ENCODE data around the gene HYDIN. TPM values are rescaled to one million over a fixed set of nuclear protein-coding genes. Genes with fewer than 3 reads are reported as not detected.

HYDIN gene
- total and polyA plus RNA-seq, 12 donors = 0.04 to 3.1 (median 1.8) TPM

- intact Hi-C loops (cut with DNase I) = no loop called here
- H3K9me3 ChIP-seq = peaks cover 0 to 12% (median 0%) of the 10 kb centered on the region in 11 donors
- H3K4me1 ChIP-seq = no peaks in the 10 kb centered on the region
- H3K27me3 ChIP-seq = peaks cover 0 to 47% (median 28%) of the 10 kb centered on the region in 7 donors
- TF ChIP-seq CTCF (IDR thresholded peaks at IDR 0.05) = no peak
- H3K4me3 ChIP-seq = no peak overlapping the region
- DNase-seq = no peak
- H3K27ac ChIP-seq = no peak overlapping the region
- ATAC-seq = no peak
- H3K36me3 ChIP-seq = no peaks in the 10 kb centered on the region
Measured at GRCh38 chr16:70808371-70808770, 422.2 kb downstream of the HYDIN start.

GRCh38 chr16:70805787-70806186 is 424.7 kb downstream of the HYDIN start:
- no peak for ATAC-seq
- WGBS, 2 donors = 66 to 77% methylated on average over 3 of the region's 3 CpGs
- no peak overlapping the region for H3K27ac ChIP-seq
- intact Hi-C loops (cut with DNase I) = no loop called here
- H3K9me3 ChIP-seq = peaks cover 0 to 22% (median 0%) of the 10 kb centered on the region in 11 donors
- H3K4me1 ChIP-seq = peaks cover 0 to 6% (median 0%) of the 10 kb centered on the region in 9 donors
- DNase-seq = no peak
- peaks cover 0 to 43% (median 25%) of the 10 kb centered on the region in 7 donors for H3K27me3 ChIP-seq
- H3K4me3 ChIP-seq = no peak overlapping the region
- TF ChIP-seq CTCF (IDR thresholded peaks at IDR 0.05) = no peak
- H3K36me3 ChIP-seq = no peaks in the 10 kb centered on the region

GRCh38 chr16:70805380-70805779 is 425.1 kb downstream of the HYDIN start:
- H3K9me3 ChIP-seq = peaks cover 0 to 22% (median 0%) of the 10 kb centered on the region in 11 donors
- no peak overlapping the region for H3K4me3 ChIP-seq
- intact Hi-C loops (cut with DNase I) = no loop called here
- H3K27me3 ChIP-seq = peaks cover 0 to 39% (median 23%) of the 10 kb centered on the region in 7 donors
- no peak for DNase-seq
- no peak overlapping the region for H3K27ac ChIP-seq
- H3K36me3 ChIP-seq = no peaks in the 10 kb centered on the region
- WGBS, 2 donors = 65 to 71% methylated on average over 6 of the region's 6 CpGs
- peaks cover under 1 to 7% (median 2%) of the 10 kb centered on the region in 9 donors for H3K4me1 ChIP-seq
- no peak for ATAC-seq
- no peak for TF ChIP-seq CTCF (IDR thresholded peaks at IDR 0.05)

- no peak for ATAC-seq
- H3K4me1 ChIP-seq = peaks cover 5 to 14% (median 8%) of the 10 kb centered on the region in 9 donors
- intact Hi-C loops (cut with DNase I) = no loop called here
- no peak overlapping the region for H3K4me3 ChIP-seq
- DNase-seq = no peak
- WGBS, 2 donors = 51 to 61% methylated on average over 2 of the region's 2 CpGs
- H3K27ac ChIP-seq = peak overlapping the region in 1 of 10 donors; percentile 32
- H3K36me3 ChIP-seq = no peaks in the 10 kb centered on the region
- H3K27me3 ChIP-seq = peaks cover 0 to 33% (median 22%) of the 10 kb centered on the region in 7 donors
- peaks cover 0 to 22% (median 0%) of the 10 kb centered on the region in 11 donors for H3K9me3 ChIP-seq
- no peak for TF ChIP-seq CTCF (IDR thresholded peaks at IDR 0.05)
Measured at GRCh38 chr16:70804734-70805169, 425.8 kb downstream of the HYDIN start.
